Stimulated activated naive CD8-positive, alpha-beta T cell treated with anti-CD3 and anti-CD28 coated beads, Interleukin-15, amount 100 ng/mL, for 72 hours (primary cell): ENCODE results near the gene HVCN1.
A peak's percentile ranks its signal among the peaks of the same experiment; 100 is the strongest.

Source experiments
- ATAC-seq: fragments of 150-1000 bp; cut with Tn5 transposase; 2 replicates; pipeline ENCODE4 v1.10.0; 2021; ENCODE audit warnings: mild to moderate bottlenecking, moderate library complexity
- DNase-seq, 2 donors: peaks; one replicate each; pipeline ENCODE4 v3.0.0; 2021 to 2022
- H3K27ac Mint-ChIP-seq, 2 donors: one replicate each; pipeline ENCODE4 v1.8.0; 2022; ENCODE audit warnings: mild to moderate bottlenecking in 2 of 2, mixed read lengths in 2 of 2, moderate library complexity in 2 of 2
- H3K27me3 Mint-ChIP-seq: one replicate; pipeline ENCODE4 v1.8.0; 2022; ENCODE audit warnings: mixed read lengths
- H3K4me1 Mint-ChIP-seq: one replicate; pipeline ENCODE4 v1.8.0; 2022; ENCODE audit warnings: mild to moderate bottlenecking, mixed read lengths
- H3K4me3 Mint-ChIP-seq, 2 donors: one replicate each; pipeline ENCODE4 v1.8.0; 2022; ENCODE audit warnings: mild to moderate bottlenecking in 2 of 2, mixed read lengths in 2 of 2, moderate library complexity in 1 of 2
- H3K9me3 Mint-ChIP-seq, 2 donors: one replicate each; pipeline ENCODE4 v1.8.0; 2022; ENCODE audit warnings: mixed read lengths in 2 of 2

HVCN1 gene

DNA sequence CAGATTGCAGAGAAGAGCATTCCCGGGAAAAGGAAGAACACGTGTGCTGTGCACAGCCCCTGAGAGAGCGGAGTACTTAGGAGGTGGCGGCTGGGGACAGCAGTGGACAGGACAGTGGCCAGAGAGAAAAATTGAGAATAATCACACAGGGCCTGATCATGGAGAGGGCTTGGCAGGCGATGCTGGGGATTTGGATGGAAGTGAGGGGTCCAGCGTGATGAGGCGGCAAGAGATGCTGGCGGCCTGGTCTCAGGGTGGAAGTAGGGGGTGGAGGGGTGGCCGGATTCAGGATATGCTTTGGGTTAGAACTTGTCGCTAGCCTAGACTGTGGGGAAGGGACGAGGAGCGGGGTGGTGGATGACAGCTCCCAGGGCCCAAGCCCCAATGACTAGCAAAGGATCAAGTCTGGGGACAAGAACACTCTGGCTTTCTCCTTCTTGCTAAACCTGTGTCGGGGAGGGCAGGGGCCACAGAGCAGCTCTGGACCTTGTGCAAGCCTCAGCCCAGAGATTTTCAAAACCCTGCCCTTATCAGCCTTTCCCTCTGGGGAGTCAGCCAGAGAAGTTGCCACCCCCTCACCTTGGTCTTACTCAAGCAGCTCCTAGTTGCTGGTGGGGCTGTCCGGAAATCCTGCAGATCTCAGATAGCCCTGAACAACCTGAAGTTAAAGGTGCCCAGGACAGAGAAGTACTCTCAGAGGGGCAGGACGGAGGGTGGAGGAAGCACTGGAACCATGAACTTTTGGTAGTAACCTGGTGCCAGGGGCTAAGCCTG, 1.3 kb downstream of the HVCN1 start:
- H3K27ac Mint-ChIP-seq = peak overlapping the region; percentile 18 to 60
- no peak for DNase-seq
- H3K27me3 Mint-ChIP-seq = no peaks in the 10 kb centered on the region

DNA sequence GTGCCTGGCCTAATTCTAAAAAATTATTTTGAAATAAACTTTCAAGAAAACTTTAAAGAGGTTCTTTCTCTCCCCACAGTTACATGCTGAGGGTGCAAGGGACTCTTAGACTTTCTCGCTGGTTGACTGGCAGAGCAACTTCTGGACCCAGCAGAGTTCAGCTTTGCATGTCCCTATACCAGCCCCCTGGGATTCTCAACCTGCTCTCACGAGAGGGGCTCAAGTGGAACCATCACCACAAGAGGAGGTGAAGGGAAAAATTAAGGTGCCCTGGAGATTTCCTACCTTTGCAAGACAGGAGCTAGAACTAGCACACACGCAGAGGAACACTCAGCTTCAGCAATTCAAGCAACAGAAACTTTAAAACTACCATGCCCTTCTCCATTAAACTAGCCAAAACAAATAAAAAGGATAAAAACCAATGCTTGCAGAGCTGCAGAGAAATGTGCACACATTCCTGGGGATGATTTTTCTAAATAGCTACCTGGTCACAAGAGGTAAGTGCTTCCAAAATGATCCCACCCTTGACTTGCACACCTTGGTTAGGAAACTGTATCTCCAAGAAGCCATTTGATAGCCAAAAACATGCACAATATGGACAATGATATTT, 2.5 kb downstream of the HVCN1 start:
- no peak for ATAC-seq
- no peaks in the 10 kb centered on the region for H3K27me3 Mint-ChIP-seq
- peaks cover 0 to 7% of the 10 kb centered on the region in 2 donors for H3K9me3 Mint-ChIP-seq
- DNase-seq = no peak
- no peak overlapping the region for H3K27ac Mint-ChIP-seq
- peak overlapping the region; percentile 86 to 94 for H3K4me3 Mint-ChIP-seq
- peaks cover 62% of the 10 kb centered on the region for H3K4me1 Mint-ChIP-seq

More for the DNA sequence above, 1.3 kb downstream of the HVCN1 start:
- Mint-ChIP-seq H3K9me3 (peaks cover 0 to 7% of the 10 kb centered on the region in 2 donors), H3K4me1 (peaks cover 74% of the 10 kb centered on the region), H3K4me3 (peak overlapping the region; percentile 86 to 94)
- ATAC-seq = no peak

GRCh38 chr12:110684312-110684836, 4.5 kb downstream of the HVCN1 start:
- peaks cover 57% of the 10 kb centered on the region for H3K4me1 Mint-ChIP-seq
- H3K27me3 Mint-ChIP-seq = no peaks in the 10 kb centered on the region
- H3K4me3 Mint-ChIP-seq = peak overlapping the region; percentile 4 to 32
- H3K9me3 Mint-ChIP-seq = peaks cover 0 to 7% of the 10 kb centered on the region in 2 donors
- no peak overlapping the region for H3K27ac Mint-ChIP-seq
- DNase-seq (no peak), ATAC-seq (no peak)

- H3K9me3 Mint-ChIP-seq = peaks cover 0 to 7% of the 10 kb centered on the region in 2 donors
- ATAC-seq (no peak), DNase-seq (no peak)
- H3K4me3 Mint-ChIP-seq = no peak overlapping the region
- no peak overlapping the region for H3K27ac Mint-ChIP-seq
- H3K27me3 Mint-ChIP-seq = no peaks in the 10 kb centered on the region
- peaks cover 59% of the 10 kb centered on the region for H3K4me1 Mint-ChIP-seq
Measured at GRCh38 chr12:110683888-110684287, 5.0 kb downstream of the HVCN1 start.

DNA sequence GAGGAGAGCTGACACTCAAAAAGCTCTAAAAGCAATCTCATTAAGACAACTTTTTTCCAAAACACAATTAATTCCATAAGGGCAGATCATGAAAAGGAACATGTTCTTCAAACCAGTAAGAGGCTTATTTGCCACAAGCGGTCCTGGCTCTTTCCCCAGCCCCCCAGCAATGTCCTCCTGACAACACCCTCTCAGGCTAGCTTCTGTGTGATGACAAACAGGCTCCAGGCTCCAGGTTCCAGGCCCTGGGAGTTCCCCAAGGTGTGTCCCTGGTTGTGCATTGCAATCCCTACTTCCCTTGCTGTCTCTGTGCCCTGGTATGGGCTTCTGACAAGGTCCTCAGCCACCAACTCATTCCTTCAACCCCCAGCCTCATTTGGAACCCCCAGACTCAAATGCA, 8.9 kb downstream of the HVCN1 start:
- ATAC-seq (no peak), DNase-seq (no peak)
- H3K4me3 Mint-ChIP-seq = no peak overlapping the region
- no peaks in the 10 kb centered on the region for H3K27me3 Mint-ChIP-seq
- peaks cover 61% of the 10 kb centered on the region for H3K4me1 Mint-ChIP-seq
- H3K9me3 Mint-ChIP-seq = no peaks in the 10 kb centered on the region
- no peak overlapping the region for H3K27ac Mint-ChIP-seq

DNA sequence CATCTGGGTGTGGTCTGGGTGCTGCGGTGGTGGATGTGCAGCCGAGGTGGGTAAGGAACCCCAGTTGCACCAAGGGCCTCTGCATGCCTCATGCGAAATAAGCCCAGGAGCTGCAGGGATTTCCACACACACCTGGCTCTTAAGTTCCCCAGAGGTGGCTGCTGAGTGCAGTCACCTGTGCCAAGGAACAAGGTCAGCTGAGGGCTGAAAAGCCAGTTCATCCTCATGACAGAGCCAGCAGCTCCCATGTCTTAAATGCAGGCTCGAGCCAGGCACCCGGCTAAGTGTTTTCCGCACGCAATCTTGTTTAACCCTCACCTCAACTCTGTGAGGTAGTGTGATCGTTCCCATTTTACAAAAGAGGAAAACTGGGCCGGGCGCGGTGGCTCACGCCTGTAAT, 9.7 kb downstream of the HVCN1 start:
- H3K4me1 Mint-ChIP-seq = peaks cover 59% of the 10 kb centered on the region
- H3K4me3 Mint-ChIP-seq = no peak overlapping the region
- H3K27ac Mint-ChIP-seq = no peak overlapping the region
- H3K27me3 Mint-ChIP-seq = no peaks in the 10 kb centered on the region
- ATAC-seq (no peak), DNase-seq (no peak)
- H3K9me3 Mint-ChIP-seq = peaks cover 4 to 7% of the 10 kb centered on the region in 2 donors

DNA sequence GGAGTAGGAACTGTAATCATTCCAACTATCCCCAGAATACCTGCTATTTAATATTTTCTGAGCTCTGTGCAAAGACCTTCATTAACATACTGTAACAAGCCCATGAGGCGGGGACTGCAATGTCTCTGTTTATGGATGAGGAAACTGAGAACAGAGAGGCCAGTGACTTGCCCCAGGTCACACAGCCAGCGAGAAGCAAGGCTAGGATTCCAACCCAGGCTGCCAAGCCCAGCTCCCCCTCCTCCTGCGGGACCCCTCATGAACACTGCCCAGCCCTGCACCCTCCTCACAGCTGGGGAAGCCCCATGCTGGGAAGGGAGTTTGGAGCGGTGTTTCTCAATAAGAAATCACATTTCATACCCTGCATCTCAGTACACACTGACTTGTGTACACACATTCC, 10.9 kb downstream of the HVCN1 start:
- H3K9me3 Mint-ChIP-seq = peaks cover 4 to 8% of the 10 kb centered on the region in 2 donors
- no peaks in the 10 kb centered on the region for H3K27me3 Mint-ChIP-seq
- peak overlapping the region; percentile 55 to 60 for H3K4me3 Mint-ChIP-seq
- peak overlapping the region; percentile 2 to 29 for H3K27ac Mint-ChIP-seq
- peaks cover 65% of the 10 kb centered on the region for H3K4me1 Mint-ChIP-seq
- ATAC-seq (peak; percentile 22), DNase-seq (no peak)

DNA sequence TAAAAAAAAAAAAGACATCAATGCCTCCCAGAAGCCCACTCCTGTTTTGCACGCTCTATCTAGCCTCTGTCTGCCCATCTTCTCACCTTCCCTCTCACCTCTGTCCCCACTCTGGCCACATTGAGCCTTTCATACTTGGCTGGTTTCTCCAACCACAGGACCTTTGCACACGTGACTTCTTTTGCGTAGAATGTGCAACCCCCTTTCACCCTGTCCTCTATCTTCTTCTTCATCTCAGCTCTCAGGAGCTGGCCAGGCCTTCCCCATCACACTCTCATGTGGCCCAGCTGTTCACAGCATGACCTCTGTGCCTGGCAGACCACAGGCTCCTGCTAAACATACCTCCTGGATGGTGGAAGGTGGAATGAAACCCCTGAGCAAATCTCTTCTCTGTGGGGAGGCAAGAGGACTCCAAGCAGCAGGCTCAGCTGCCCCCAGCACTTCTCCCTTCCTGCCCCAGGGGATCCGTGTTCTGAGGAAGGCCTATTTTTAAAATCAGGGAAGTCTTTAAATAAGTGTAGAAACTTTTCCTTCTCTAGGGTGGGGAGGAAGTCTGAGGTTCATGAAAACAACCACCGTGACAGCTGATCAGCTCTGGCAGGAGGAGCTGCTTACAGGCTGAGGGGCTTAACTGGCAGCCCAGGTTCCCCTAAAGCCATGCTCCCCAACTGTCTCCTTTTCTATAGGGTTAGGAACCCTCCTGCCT, 11.6 kb downstream of the HVCN1 start:
- Mint-ChIP-seq H3K27ac (peak overlapping the region; percentile 2 to 88), H3K27me3 (no peaks in the 10 kb centered on the region), H3K4me3 (peak overlapping the region; percentile 55 to 60), H3K9me3 (peaks cover 4 to 8% of the 10 kb centered on the region in 2 donors), H3K4me1 (peaks cover 71% of the 10 kb centered on the region)
- DNase-seq (peak in 1 of 2 donors; percentile 17), ATAC-seq (peak; percentile 75)

DNA sequence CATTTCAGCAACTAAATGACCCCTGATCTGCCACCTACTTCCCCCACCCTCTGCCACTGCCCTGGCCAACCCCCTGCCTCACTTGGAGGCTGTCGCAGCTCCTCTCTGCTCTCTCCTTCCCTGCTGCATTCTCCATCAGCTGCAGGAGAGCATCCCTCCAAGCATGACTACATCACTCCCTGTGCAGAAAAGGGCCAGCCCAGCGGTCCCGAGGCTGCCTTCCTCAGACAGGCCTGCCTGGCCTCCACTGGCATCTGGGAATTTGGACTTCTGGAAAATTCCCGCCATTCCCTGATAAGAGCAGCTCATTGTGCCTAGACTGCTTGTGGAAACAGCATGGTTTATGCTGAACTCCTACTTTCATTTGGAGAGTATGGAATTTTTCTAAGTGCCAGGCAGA, 12.7 kb downstream of the HVCN1 start:
- Mint-ChIP-seq H3K4me3 (no peak overlapping the region), H3K9me3 (peaks cover 4 to 8% of the 10 kb centered on the region in 2 donors), H3K4me1 (peaks cover 82% of the 10 kb centered on the region), H3K27me3 (no peaks in the 10 kb centered on the region), H3K27ac (peak overlapping the region in 1 of 2 donors; percentile 96)
- no peak for DNase-seq
- no peak for ATAC-seq

GRCh38 chr12:110670161-110670701, 18.7 kb downstream of the HVCN1 start:
- peaks cover 73% of the 10 kb centered on the region for H3K4me1 Mint-ChIP-seq
- no peaks in the 10 kb centered on the region for H3K27me3 Mint-ChIP-seq
- peak overlapping the region; percentile 37 to 62 for H3K4me3 Mint-ChIP-seq
- ATAC-seq (peak; percentile 51), DNase-seq (peak in 1 of 2 donors; percentile 30)
- H3K27ac Mint-ChIP-seq = peak overlapping the region; percentile 87 to 89
- H3K9me3 Mint-ChIP-seq = peaks cover 4 to 18% of the 10 kb centered on the region in 2 donors

DNA sequence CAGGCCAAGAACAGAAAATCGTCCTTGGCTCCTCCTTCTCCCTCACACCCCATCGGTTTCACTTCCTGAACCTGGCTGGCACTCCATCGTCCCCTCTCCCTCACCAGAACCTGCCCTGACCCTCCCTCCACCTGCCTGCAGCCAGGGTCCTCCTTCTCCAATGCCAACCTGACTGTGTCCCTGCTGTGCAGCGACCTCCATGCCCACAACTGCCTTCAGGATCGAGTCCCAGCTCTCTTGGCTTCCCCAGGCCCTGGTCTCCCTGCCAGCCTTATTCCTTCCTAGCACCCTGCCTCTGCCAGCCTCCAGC, 19.8 kb downstream of the HVCN1 start:
- peak overlapping the region; percentile 87 to 94 for H3K27ac Mint-ChIP-seq
- no peaks in the 10 kb centered on the region for H3K27me3 Mint-ChIP-seq
- peaks cover 65% of the 10 kb centered on the region for H3K4me1 Mint-ChIP-seq
- ATAC-seq (peak; percentile 34), DNase-seq (no peak)
- H3K4me3 Mint-ChIP-seq = peak overlapping the region; percentile 37 to 62
- peaks cover 7 to 21% of the 10 kb centered on the region in 2 donors for H3K9me3 Mint-ChIP-seq

DNA sequence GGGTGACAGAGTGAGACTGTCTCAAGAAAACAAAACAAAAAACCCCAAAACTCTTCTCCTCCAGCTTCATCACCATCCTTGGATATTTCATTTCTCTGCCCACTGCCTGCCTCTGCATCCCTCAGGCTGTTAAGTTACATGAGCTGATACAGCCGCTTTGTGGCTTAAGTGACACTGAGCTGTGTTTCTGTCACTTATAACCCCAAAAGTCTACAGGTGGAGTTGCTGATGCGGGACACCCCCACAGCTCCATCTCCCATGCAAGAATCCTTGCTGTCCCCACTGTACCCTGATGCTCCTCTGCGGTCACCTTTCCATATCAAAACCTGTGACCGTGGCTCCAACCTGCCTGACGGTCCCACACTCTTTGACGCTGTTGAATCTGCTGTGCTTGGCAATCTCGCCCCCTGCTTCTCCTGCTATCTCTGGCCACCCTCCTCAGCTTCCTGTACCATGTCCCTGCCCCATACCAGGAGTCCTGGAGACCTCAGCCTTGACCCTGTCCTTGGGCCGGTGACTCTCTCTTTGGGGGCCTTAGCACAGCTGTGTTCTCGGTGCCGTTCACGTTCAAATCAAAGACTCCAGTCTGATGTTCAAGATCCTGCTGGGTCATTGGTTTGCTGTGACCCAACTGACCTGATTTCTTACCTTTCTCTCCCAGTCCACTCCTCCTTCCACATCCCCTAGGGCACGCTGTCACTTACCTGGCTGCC, 20.3 kb downstream of the HVCN1 start:
- H3K4me1 Mint-ChIP-seq = peaks cover 60% of the 10 kb centered on the region
- H3K9me3 Mint-ChIP-seq = peaks cover 7 to 21% of the 10 kb centered on the region in 2 donors
- H3K4me3 Mint-ChIP-seq = peak overlapping the region; percentile 37 to 62
- DNase-seq (no peak), ATAC-seq (no peak)
- no peaks in the 10 kb centered on the region for H3K27me3 Mint-ChIP-seq
- H3K27ac Mint-ChIP-seq = peak overlapping the region; percentile 87 to 94

DNA sequence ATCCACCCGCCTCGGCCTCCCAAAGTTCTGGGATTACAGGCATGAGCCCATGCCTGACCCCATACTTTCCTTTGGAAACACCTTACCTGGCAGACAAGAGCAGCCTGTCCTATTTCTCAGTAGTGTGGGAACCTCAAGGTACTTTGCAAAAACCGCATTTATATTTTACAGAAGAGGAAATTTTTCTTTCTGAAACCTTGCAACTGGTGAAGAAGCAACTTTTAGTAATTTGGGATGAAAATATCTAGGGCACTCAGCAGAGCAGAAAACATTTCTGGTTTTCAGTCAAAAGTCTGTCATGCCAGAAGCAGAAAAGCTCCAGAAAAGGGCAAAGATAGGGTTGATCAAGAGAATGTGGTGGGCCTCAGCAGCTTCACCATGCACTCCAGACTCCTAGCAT, 21.2 kb downstream of the HVCN1 start:
- H3K4me3 Mint-ChIP-seq = no peak overlapping the region
- H3K27me3 Mint-ChIP-seq = no peaks in the 10 kb centered on the region
- DNase-seq (no peak), ATAC-seq (no peak)
- peaks cover 55% of the 10 kb centered on the region for H3K4me1 Mint-ChIP-seq
- H3K27ac Mint-ChIP-seq = peak overlapping the region in 1 of 2 donors; percentile 19
- H3K9me3 Mint-ChIP-seq = peaks cover 7 to 21% of the 10 kb centered on the region in 2 donors

GRCh38 chr12:110666892-110667291, 22.0 kb downstream of the HVCN1 start:
- no peak overlapping the region for H3K4me3 Mint-ChIP-seq
- no peaks in the 10 kb centered on the region for H3K27me3 Mint-ChIP-seq
- H3K4me1 Mint-ChIP-seq = peaks cover 55% of the 10 kb centered on the region
- H3K9me3 Mint-ChIP-seq = peaks cover 7 to 21% of the 10 kb centered on the region in 2 donors
- no peak for DNase-seq
- no peak for ATAC-seq
- H3K27ac Mint-ChIP-seq = peak overlapping the region in 1 of 2 donors; percentile 21
